A673 (cell line): Measurements from ENCODE around the gene GAREM1. TPM values are rescaled to one million over a fixed set of nuclear protein-coding genes. Genes with fewer than 3 reads are reported as not detected.

Experiments
- BruUV-seq: library from RNA; stranded (reverse); fragments of 400-500 nt; replicated peaks from 2 replicates; lab custom pipeline; 2021; lab: Mats Ljungman, UMichigan
- CTCF ChIA-PET: fragments of 300-600 bp; sonication (Branson Sonifier 250); formaldehyde crosslinking; loops from one replicate; lab custom pipeline; 2022; ENCODE audit warnings: antibody characterized with exemption; lab: Charles Lee
- POLR2A ChIA-PET: fragments of 300-600 bp; sonication (Branson Sonifier 250); formaldehyde crosslinking; loops from one replicate; lab custom pipeline; 2022; ENCODE audit warnings: antibody characterized with exemption; ENCODE audit not compliant: low non-redundant PET; lab: Charles Lee
- DNase-seq: peaks from one replicate; pipeline ENCODE4 v3.0.0-alpha.2; 2015; ENCODE audit warnings: low spot score
- H3K27ac ChIP-seq: fragments of 200-600 bp; sonication (generic); 2 replicates; pipeline ENCODE4 v1.5.1; 2016; ENCODE audit warnings: mixed run types, low read depth, mild to moderate bottlenecking, mixed read lengths, antibody characterized with exemption, low read length; ENCODE audit not compliant: poor library complexity, severe bottlenecking
- H3K27me3 ChIP-seq: fragments of 200-600 bp; sonication (generic); replicated peaks from 2 replicates; pipeline ENCODE4 v1.6.1; 2017; ENCODE audit warnings: mixed run types, low read depth, mild to moderate bottlenecking, mixed read lengths, antibody characterized with exemption, low read length; ENCODE audit not compliant: insufficient read depth, poor library complexity
- H3K36me3 ChIP-seq: fragments of 200-600 bp; sonication (generic); 2 replicates; pipeline ENCODE4 v1.6.1; 2016; ENCODE audit warnings: mixed run types, mild to moderate bottlenecking, mixed read lengths, antibody characterized with exemption, low read length; ENCODE audit not compliant: insufficient read depth, poor library complexity, severe bottlenecking
- H3K4me1 ChIP-seq: fragments of 200-600 bp; sonication (generic); 2 replicates; pipeline ENCODE4 v1.6.1; 2017; ENCODE audit warnings: mixed run types, mild to moderate bottlenecking, mixed read lengths, antibody characterized with exemption, low read length; ENCODE audit not compliant: insufficient read depth, poor library complexity, severe bottlenecking
- H3K4me3 ChIP-seq: fragments of 200-600 bp; sonication (generic); 2 replicates; pipeline ENCODE4 v1.5.1; 2016; ENCODE audit warnings: low read depth, mixed run types, mild to moderate bottlenecking, mixed read lengths, low read length; ENCODE audit not compliant: poor library complexity, severe bottlenecking
- H3K9me3 ChIP-seq: fragments of 200-600 bp; sonication (generic); 2 replicates; pipeline ENCODE4 v1.6.1; 2016; ENCODE audit warnings: mixed run types, low read depth, mild to moderate bottlenecking, mixed read lengths, antibody characterized with exemption, low read length; ENCODE audit not compliant: poor library complexity, severe bottlenecking
- CTCF ChIP-seq: fragments of 300-800, 200-600 bp; sonication (generic); conservative IDR thresholded peaks from 2 replicates; pipeline ENCODE4 v1.5.1; 2017; ENCODE audit warnings: low read depth, mild to moderate bottlenecking, antibody characterized with exemption, low read length, moderate library complexity, mixed read lengths
- EZH2 ChIP-seq: fragments of 200-600 bp; sonication (generic); IDR thresholded peaks from 2 replicates; pipeline ENCODE4 v1.6.1; 2017; ENCODE audit warnings: borderline replicate concordance, low read depth, mild to moderate bottlenecking, mixed read lengths, antibody characterized with exemption, low read length; ENCODE audit not compliant: poor library complexity, severe bottlenecking
- intact Hi-C: fragments of 100-400 bp; cut with micrococcal nuclease; formaldehyde crosslinking; loops from one replicate; pipeline ENCODE4 v1.10.0; 2022; ENCODE audit not compliant: unreplicated experiment
- total RNA-seq: library from RNA; stranded (reverse); gene quantifications from 2 replicates; pipeline ENCODE4 v1.2.3, GENCODE V29; 2021

Gene GAREM1
- total RNA-seq, 1 experiment from 2014 or later, result 8.4 TPM

- no peak for TF ChIP-seq EZH2
- TF ChIP-seq CTCF, result no peak
- no peak for DNase-seq
- Histone ChIP-seq H3K27ac (no peak overlapping the region), H3K27me3 (no peaks in the 10 kb centered on the region), H3K36me3 (no peaks in the 10 kb centered on the region), H3K4me3 (no peak overlapping the region), H3K4me1 (peaks cover 15% of the 10 kb centered on the region), H3K9me3 (no peaks in the 10 kb centered on the region)
- ChIA-PET POLR2A (interaction anchor here (0.6 kb wide), 1 partner anchor 8 kb away, joined by 7 read pairs; no protein-coding TSS in a partner anchor), CTCF (no interaction called here)
- BruUV-seq, result no TSS peak
- intact Hi-C loops, result no loop called here
Measured at GRCh38 chr18:32372047-32372380, 98.7 kb downstream of the GAREM1 start.

GRCh38 chr18:32371384-32371783 is 99.3 kb downstream of the GAREM1 start:
- Histone ChIP-seq H3K27me3 (no peaks in the 10 kb centered on the region), H3K4me1 (peaks cover 21% of the 10 kb centered on the region), H3K9me3 (no peaks in the 10 kb centered on the region), H3K4me3 (no peak overlapping the region), H3K27ac (no peak overlapping the region), H3K36me3 (no peaks in the 10 kb centered on the region)
- intact Hi-C loops, result no loop called here
- ChIA-PET POLR2A (interaction anchor here (0.6 kb wide), 1 partner anchor 9 kb away, joined by 7 read pairs; no protein-coding TSS in a partner anchor), CTCF (no interaction called here)
- TF ChIP-seq EZH2, result no peak
- no peak for TF ChIP-seq CTCF
- DNase-seq, result no peak
- no TSS peak for BruUV-seq

GRCh38 chr18:32368991-32369390 is 101.7 kb downstream of the GAREM1 start:
- H3K27me3 ChIP-seq, result no peaks in the 10 kb centered on the region
- no peak overlapping the region for H3K27ac ChIP-seq
- no TSS peak for BruUV-seq
- ChIA-PET POLR2A (no interaction called here), CTCF (no interaction called here)
- TF ChIP-seq EZH2 (no peak), CTCF (no peak)
- peaks cover 21% of the 10 kb centered on the region for H3K4me1 ChIP-seq
- no peak for DNase-seq
- intact Hi-C loops, result no loop called here
- no peaks in the 10 kb centered on the region for H3K36me3 ChIP-seq
- no peak overlapping the region for H3K4me3 ChIP-seq
- H3K9me3 ChIP-seq, result no peaks in the 10 kb centered on the region
